ENCODE results near the gene SEMA6B. TPM values are rescaled to one million over a fixed set of nuclear protein-coding genes. Genes with fewer than 3 reads are reported as not detected.

Gene SEMA6B
- total and polyA plus RNA-seq, 10 of the 15 experiments (the other 5 are each of a cell fraction or from before 2014, with no cell fraction given), result 0.13 TPM; not detected in 9

- TF ChIP-seq ZNF687 (IDR thresholded peaks at IDR 0.05), result no peak
- TF ChIP-seq E2F8 (IDR thresholded peaks at IDR 0.05; ENCODE audit: low read depth, partially characterized antibody), result no peak
- no peak for TF ChIP-seq USF1 (IDR thresholded peaks at IDR 0.05; ENCODE audit: borderline replicate concordance, extremely low read length, insufficient read depth, low read depth, low read length)
- TF ChIP-seq BCL11A (IDR thresholded peaks at IDR 0.05; ENCODE audit: low read depth, low read length), result no peak
- no peak for TF ChIP-seq EED (IDR thresholded peaks at IDR 0.05; ENCODE audit: low read depth)
- no peak for TF ChIP-seq PAX8 (IDR thresholded peaks at IDR 0.05)
- no peak for TF ChIP-seq BMI1 (IDR thresholded peaks at IDR 0.05; ENCODE audit: borderline replicate concordance)
- TF ChIP-seq IRF3 (IDR thresholded peaks at IDR 0.05), result no peak
- TF ChIP-seq JUNB (IDR thresholded peaks at IDR 0.05), result no peak
Observed at GRCh38 chr19:4533835-4534424, 25.6 kb downstream of the SEMA6B start (continued).

Data from GM12878 (cell line).